Activated T-helper 1 cell treated with anti-CD3 and anti-CD28 coated beads, Interleukin-12 subunit alpha, Interleukin-12 subunit beta, Interleukin-2, Interleukin-4 antibody, amounts not matched to agents 30 ng/mL and 10 ng/mL and 1 ng/mL, durations not matched to agents 14 hours and 24 hours and 36 hours (primary cell): ENCODE results near the gene FKBP14. TPM values are rescaled to one million over a fixed set of nuclear protein-coding genes. Genes with fewer than 3 reads are reported as not detected.
"Not testable (repeated sequence)": the region's sequence is repeated elsewhere in the genome, so short reads cannot be mapped to it uniquely, and the experiment has no call there.

ENCODE experiments used
- DNase-seq: peaks from one replicate; pipeline ENCODE4 v3.0.0; 2021; ENCODE audit warnings: low spot score
- H3K27ac Mint-ChIP-seq: one replicate; pipeline ENCODE4 v1.8.0; 2021; ENCODE audit warnings: mild to moderate bottlenecking, mixed read lengths
- H3K27me3 Mint-ChIP-seq: one replicate; pipeline ENCODE4 v1.8.0; 2022; ENCODE audit warnings: mild to moderate bottlenecking, moderate library complexity, mixed read lengths; ENCODE audit not compliant: insufficient read depth
- H3K36me3 Mint-ChIP-seq: one replicate; pipeline ENCODE4 v1.8.0; 2021; ENCODE audit warnings: low read depth, mixed read lengths
- H3K4me1 Mint-ChIP-seq: one replicate; pipeline ENCODE4 v1.8.0; 2021; ENCODE audit warnings: low read depth, mixed read lengths
- H3K4me3 Mint-ChIP-seq: one replicate; pipeline ENCODE4 v1.8.0; 2021; ENCODE audit warnings: mild to moderate bottlenecking, moderate library complexity, mixed read lengths
- H3K9me3 Mint-ChIP-seq: one replicate; pipeline ENCODE4 v1.8.0; 2021; ENCODE audit warnings: mixed read lengths
- intact Hi-C: fragments of 100-400 bp; cut with micrococcal nuclease; formaldehyde crosslinking; loops from one replicate; pipeline ENCODE4 v1.15.1; 2024
- total RNA-seq: library from RNA; stranded (reverse); gene quantifications from 2 replicates; pipeline ENCODE4 v1.2.3, GENCODE V29; 2022

Gene FKBP14
- total RNA-seq, 1 donor from 2014 or later, result 10.6 TPM

- no peaks in the 10 kb centered on the region for H3K4me1 Mint-ChIP-seq
- no peaks in the 10 kb centered on the region for H3K36me3 Mint-ChIP-seq
- H3K4me3 Mint-ChIP-seq, result no peak overlapping the region
- intact Hi-C loops, result no loop called here
- peaks cover 8% of the 10 kb centered on the region for H3K27me3 Mint-ChIP-seq
- no peak overlapping the region for H3K27ac Mint-ChIP-seq
- no peaks in the 10 kb centered on the region for H3K9me3 Mint-ChIP-seq
- no peak for DNase-seq
Measured at GRCh38 chr7:29976673-29977415, 49.7 kb downstream of the FKBP14 start.

DNA sequence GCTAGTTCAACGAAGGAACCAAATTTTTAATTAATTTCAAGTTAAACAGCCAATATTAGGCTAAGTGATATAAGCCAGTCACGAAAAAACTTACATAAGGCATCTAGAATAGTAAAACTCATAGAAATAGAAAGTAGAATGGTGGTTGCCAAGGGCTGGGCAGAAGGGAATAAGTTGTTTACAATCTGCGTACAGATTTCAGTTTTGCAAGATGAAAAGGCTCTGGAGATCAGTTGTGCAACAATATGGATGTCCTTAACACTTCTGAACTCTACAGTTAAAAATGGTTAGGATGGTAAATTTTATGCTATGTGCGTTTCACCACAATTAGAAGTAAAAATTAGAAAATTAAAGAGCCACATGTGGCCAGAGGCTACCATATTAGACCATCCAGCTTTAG, 50.2 kb downstream of the FKBP14 start:
- DNase-seq, result no peak
- no peaks in the 10 kb centered on the region for H3K4me1 Mint-ChIP-seq
- H3K27ac Mint-ChIP-seq, result no peak overlapping the region
- no peak overlapping the region for H3K4me3 Mint-ChIP-seq
- no peaks in the 10 kb centered on the region for H3K9me3 Mint-ChIP-seq
- intact Hi-C loops, result no loop called here
- H3K36me3 Mint-ChIP-seq, result no peaks in the 10 kb centered on the region
- peaks cover 8% of the 10 kb centered on the region for H3K27me3 Mint-ChIP-seq

- Mint-ChIP-seq H3K27ac (no peak overlapping the region), H3K36me3 (no peaks in the 10 kb centered on the region), H3K4me3 (no peak overlapping the region), H3K9me3 (no peaks in the 10 kb centered on the region), H3K27me3 (peaks cover 8% of the 10 kb centered on the region), H3K4me1 (no peaks in the 10 kb centered on the region)
- intact Hi-C loops, result no loop called here
- DNase-seq, result no peak
Measured at GRCh38 chr7:29975561-29975960, 50.9 kb downstream of the FKBP14 start.

DNA sequence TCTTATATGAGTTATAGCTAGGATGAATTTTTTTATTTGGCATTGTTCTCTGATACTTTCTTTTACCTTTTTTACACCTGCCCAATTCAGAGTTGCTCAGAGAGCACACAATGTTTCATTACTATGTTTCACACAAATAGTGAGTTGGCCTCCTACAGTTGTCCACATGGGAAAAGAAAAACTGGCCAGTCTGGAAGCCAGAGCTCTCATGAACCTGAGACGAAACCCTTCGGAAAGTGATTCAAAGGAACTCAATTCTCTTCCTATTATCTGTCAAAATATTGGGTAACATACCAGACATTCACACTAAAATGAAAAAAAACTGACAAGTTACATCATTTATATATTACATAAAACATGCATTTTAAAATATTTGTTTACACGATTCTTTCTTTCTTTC, 52.2 kb downstream of the FKBP14 start:
- Mint-ChIP-seq H3K4me1 (no peaks in the 10 kb centered on the region), H3K9me3 (no peaks in the 10 kb centered on the region), H3K36me3 (no peaks in the 10 kb centered on the region), H3K27ac (no peak overlapping the region), H3K4me3 (no peak overlapping the region), H3K27me3 (peaks cover 4% of the 10 kb centered on the region)
- no peak for DNase-seq
- intact Hi-C loops, result no loop called here

GRCh38 chr7:29972315-29972669, 54.2 kb downstream of the FKBP14 start:
- H3K36me3 Mint-ChIP-seq, result no peaks in the 10 kb centered on the region
- no peaks in the 10 kb centered on the region for H3K4me1 Mint-ChIP-seq
- intact Hi-C loops, result no loop called here
- no peak overlapping the region for H3K4me3 Mint-ChIP-seq
- peaks cover 8% of the 10 kb centered on the region for H3K27me3 Mint-ChIP-seq
- no peak overlapping the region for H3K27ac Mint-ChIP-seq
- DNase-seq, result no peak
- no peaks in the 10 kb centered on the region for H3K9me3 Mint-ChIP-seq

- intact Hi-C loops, result no loop called here
- Mint-ChIP-seq H3K27me3 (peaks cover 10% of the 10 kb centered on the region), H3K36me3 (no peaks in the 10 kb centered on the region), H3K9me3 (no peaks in the 10 kb centered on the region), H3K4me3 (no peak overlapping the region), H3K27ac (no peak overlapping the region), H3K4me1 (no peaks in the 10 kb centered on the region)
- DNase-seq, result no peak
Measured at GRCh38 chr7:29971566-29972314, 54.8 kb downstream of the FKBP14 start.

GRCh38 chr7:29970158-29970557, 56.3 kb downstream of the FKBP14 start:
- Mint-ChIP-seq H3K4me1 (no peaks in the 10 kb centered on the region), H3K36me3 (no peaks in the 10 kb centered on the region), H3K9me3 (no peaks in the 10 kb centered on the region), H3K4me3 (no peak overlapping the region), H3K27me3 (peaks cover 12% of the 10 kb centered on the region), H3K27ac (no peak overlapping the region)
- DNase-seq, result no peak
- intact Hi-C loops, result no loop called here

DNA sequence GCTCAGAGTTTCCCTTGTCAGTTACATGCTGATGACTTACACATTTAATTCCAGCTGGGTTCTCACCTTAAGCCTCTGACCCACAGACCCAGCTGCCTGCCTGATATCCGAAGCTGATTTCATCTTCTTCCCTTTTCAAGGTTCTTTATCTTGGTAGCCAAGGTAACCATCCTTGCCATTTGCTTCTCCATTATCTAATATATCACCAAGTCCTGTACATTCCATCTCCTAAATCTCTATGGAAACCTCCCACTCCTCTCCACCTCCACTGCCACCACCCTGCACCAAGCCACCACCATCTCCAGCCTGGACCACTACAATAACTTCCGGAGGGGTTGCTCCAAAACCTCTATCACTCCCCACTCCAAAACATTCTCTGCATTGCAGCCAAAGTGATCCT, 56.8 kb downstream of the FKBP14 start:
- Mint-ChIP-seq H3K27ac (no peak overlapping the region), H3K9me3 (no peaks in the 10 kb centered on the region)
- DNase-seq, result no peak

GRCh38 chr7:29968683-29969395, 57.7 kb downstream of the FKBP14 start:
- Mint-ChIP-seq H3K27me3 (peaks cover 12% of the 10 kb centered on the region), H3K4me3 (no peak overlapping the region), H3K4me1 (no peaks in the 10 kb centered on the region), H3K27ac (no peak overlapping the region), H3K9me3 (no peaks in the 10 kb centered on the region), H3K36me3 (no peaks in the 10 kb centered on the region)
- intact Hi-C loops, result no loop called here
- DNase-seq, result no peak

More for the DNA sequence above, 56.8 kb downstream of the FKBP14 start:
- intact Hi-C loops, result no loop called here
- Mint-ChIP-seq H3K4me1 (no peaks in the 10 kb centered on the region), H3K4me3 (no peak overlapping the region), H3K27me3 (peaks cover 12% of the 10 kb centered on the region), H3K36me3 (no peaks in the 10 kb centered on the region)

GRCh38 chr7:29965030-29965429, 61.5 kb downstream of the FKBP14 start:
- Mint-ChIP-seq H3K4me1 (no peaks in the 10 kb centered on the region), H3K27me3 (peaks cover 14% of the 10 kb centered on the region), H3K36me3 (no peaks in the 10 kb centered on the region), H3K9me3 (no peaks in the 10 kb centered on the region), H3K4me3 (no peak overlapping the region), H3K27ac (no peak overlapping the region)
- no peak for DNase-seq
- intact Hi-C loops, result no loop called here

DNA sequence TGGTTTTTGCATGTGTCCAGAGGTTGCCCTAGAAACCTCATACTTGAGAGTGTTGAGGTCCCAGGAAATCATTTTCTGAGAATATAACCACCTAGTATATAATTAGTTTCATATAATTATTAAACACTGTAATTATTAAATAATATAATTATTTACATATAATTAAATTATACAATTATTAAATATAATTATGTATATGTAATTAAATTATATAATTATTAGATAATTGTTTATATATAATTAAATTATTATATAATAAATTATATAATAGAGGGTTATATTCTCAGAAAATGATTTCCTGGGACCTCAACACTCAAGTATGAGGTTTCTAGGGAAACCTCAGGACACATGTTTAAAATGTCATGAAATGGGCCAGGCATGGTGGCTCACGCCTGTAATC, 64.5 kb downstream of the FKBP14 start:
- Mint-ChIP-seq H3K4me1 (peaks cover 7% of the 10 kb centered on the region), H3K9me3 (no peaks in the 10 kb centered on the region), H3K27me3 (peaks cover 11% of the 10 kb centered on the region), H3K4me3 (no peak overlapping the region), H3K27ac (no peak overlapping the region), H3K36me3 (no peaks in the 10 kb centered on the region)
- intact Hi-C loops, result no loop called here
- no peak for DNase-seq

GRCh38 chr7:29961611-29962010, 64.9 kb downstream of the FKBP14 start:
- H3K36me3 Mint-ChIP-seq, H3K27ac Mint-ChIP-seq, DNase-seq, H3K27me3 Mint-ChIP-seq, intact Hi-C loops, H3K4me3 Mint-ChIP-seq, H3K9me3 Mint-ChIP-seq, H3K4me1 Mint-ChIP-seq: not testable (repeated sequence)
